ENCODE data around the gene NCOA7. TPM values are rescaled to one million over a fixed set of nuclear protein-coding genes. Genes with fewer than 3 reads are reported as not detected.

Gene NCOA7
- total RNA-seq, 1 experiment from 2014 or later = 37.3 TPM

DNA sequence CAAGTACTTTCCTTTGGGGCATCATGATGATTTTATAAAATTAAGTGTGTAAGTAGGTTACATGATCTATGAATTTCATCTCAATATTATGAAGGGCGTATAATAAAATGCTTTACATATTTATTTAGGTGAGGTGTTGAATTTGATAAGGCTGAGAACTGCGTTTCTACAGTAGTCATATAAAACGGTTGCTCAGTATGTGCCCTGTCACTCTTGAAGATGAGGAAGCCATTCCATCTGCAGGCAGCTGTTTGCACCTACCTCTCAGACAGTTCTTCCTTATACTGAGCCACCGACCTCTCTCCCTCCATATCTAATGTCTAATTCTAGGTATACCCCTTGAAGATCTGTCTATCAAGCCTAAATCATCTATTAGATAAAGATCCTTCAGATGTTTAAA, 16.1 kb downstream of the NCOA7 start:
- H3K27me3 ChIP-seq (ENCODE audit: control insufficient read depth, insufficient read depth, low read length) = no peaks in the 10 kb centered on the region
- POLR2A ChIA-PET = no interaction called here
- no peaks in the 10 kb centered on the region for H3K4me1 ChIP-seq (ENCODE audit: control insufficient read depth, insufficient read depth, low read length)
- DNase-seq (ENCODE audit: low read depth, low spot score) (no peak), ATAC-seq (no peak)
- TF ChIP-seq, protein P1, sequence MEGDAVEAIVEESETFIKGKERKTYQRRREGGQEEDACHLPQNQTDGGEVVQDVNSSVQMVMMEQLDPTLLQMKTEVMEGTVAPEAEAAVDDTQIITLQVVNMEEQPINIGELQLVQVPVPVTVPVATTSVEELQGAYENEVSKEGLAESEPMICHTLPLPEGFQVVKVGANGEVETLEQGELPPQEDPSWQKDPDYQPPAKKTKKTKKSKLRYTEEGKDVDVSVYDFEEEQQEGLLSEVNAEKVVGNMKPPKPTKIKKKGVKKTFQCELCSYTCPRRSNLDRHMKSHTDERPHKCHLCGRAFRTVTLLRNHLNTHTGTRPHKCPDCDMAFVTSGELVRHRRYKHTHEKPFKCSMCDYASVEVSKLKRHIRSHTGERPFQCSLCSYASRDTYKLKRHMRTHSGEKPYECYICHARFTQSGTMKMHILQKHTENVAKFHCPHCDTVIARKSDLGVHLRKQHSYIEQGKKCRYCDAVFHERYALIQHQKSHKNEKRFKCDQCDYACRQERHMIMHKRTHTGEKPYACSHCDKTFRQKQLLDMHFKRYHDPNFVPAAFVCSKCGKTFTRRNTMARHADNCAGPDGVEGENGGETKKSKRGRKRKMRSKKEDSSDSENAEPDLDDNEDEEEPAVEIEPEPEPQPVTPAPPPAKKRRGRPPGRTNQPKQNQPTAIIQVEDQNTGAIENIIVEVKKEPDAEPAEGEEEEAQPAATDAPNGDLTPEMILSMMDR (IDR thresholded peaks at IDR 0.05) = no peak
- no peak for TF ChIP-seq TCF7L2 (IDR thresholded peaks at IDR 0.05; ENCODE audit: low read depth, low read length)
- TF ChIP-seq POLR2AphosphoS5 (IDR thresholded peaks at IDR 0.05; ENCODE audit: low read depth, low read length) = no peak
- no peak for TF ChIP-seq SIN3A (IDR thresholded peaks at IDR 0.05; ENCODE audit: borderline replicate concordance, insufficient read depth, low read depth, low read length)
- TF ChIP-seq, protein P2, sequence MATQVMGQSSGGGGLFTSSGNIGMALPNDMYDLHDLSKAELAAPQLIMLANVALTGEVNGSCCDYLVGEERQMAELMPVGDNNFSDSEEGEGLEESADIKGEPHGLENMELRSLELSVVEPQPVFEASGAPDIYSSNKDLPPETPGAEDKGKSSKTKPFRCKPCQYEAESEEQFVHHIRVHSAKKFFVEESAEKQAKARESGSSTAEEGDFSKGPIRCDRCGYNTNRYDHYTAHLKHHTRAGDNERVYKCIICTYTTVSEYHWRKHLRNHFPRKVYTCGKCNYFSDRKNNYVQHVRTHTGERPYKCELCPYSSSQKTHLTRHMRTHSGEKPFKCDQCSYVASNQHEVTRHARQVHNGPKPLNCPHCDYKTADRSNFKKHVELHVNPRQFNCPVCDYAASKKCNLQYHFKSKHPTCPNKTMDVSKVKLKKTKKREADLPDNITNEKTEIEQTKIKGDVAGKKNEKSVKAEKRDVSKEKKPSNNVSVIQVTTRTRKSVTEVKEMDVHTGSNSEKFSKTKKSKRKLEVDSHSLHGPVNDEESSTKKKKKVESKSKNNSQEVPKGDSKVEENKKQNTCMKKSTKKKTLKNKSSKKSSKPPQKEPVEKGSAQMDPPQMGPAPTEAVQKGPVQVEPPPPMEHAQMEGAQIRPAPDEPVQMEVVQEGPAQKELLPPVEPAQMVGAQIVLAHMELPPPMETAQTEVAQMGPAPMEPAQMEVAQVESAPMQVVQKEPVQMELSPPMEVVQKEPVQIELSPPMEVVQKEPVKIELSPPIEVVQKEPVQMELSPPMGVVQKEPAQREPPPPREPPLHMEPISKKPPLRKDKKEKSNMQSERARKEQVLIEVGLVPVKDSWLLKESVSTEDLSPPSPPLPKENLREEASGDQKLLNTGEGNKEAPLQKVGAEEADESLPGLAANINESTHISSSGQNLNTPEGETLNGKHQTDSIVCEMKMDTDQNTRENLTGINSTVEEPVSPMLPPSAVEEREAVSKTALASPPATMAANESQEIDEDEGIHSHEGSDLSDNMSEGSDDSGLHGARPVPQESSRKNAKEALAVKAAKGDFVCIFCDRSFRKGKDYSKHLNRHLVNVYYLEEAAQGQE (IDR thresholded peaks at IDR 0.05; ENCODE audit: insufficient read depth in 1 of 2, low read depth in 2 of 2, low read length in 1 of 2) = no peak
- BruUV-seq (replicated peaks) = no TSS peak
- no peaks in the 10 kb centered on the region for H3K9me3 ChIP-seq (ENCODE audit: control insufficient read depth, insufficient read depth, low read depth, low read length)
- intact Hi-C loops (cut with micrococcal nuclease; ENCODE audit: unreplicated experiment) = no loop called here
- H3K27ac ChIP-seq (ENCODE audit: low read length) = no peak overlapping the region
- no peak overlapping the region for H3K4me3 ChIP-seq (ENCODE audit: low read depth in 2 of 2, low read length in 2 of 2)
- H3K36me3 ChIP-seq (ENCODE audit: control insufficient read depth, insufficient read depth, low read length) = no peaks in the 10 kb centered on the region
- in situ Hi-C loops (cut with HindIII; ENCODE audit: low pct_unique_long_range_greater_than_20kb, low sequenced_read_pairs) = no loop called here
- CTCF ChIA-PET = no interaction called here

DNA sequence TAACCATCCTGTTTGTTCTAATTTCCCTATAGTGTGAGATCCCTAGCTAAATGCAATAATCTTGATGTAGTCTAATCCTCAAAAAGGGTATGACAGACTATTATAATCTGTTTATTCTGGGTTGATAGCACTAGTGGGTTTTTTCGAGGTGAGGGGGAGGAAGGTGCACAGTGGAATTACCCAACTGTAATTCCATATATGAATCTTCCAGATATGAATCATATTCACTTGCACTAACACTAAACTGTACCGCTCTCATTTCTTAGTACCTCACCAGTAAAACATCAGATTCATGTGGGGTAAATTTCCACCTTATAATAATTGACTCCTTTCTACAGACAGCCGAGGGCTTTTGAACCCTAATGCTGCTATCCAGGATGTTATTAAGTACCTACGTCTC, 16.5 kb downstream of the NCOA7 start:
- POLR2A ChIA-PET = no interaction called here
- intact Hi-C loops (cut with micrococcal nuclease; ENCODE audit: unreplicated experiment) (no loop called here), in situ Hi-C loops (cut with HindIII; ENCODE audit: low pct_unique_long_range_greater_than_20kb, low sequenced_read_pairs) (no loop called here)
- TF ChIP-seq POLR2AphosphoS5 (IDR thresholded peaks at IDR 0.05; ENCODE audit: low read depth, low read length) (no peak), SIN3A (IDR thresholded peaks at IDR 0.05; ENCODE audit: borderline replicate concordance, insufficient read depth, low read depth, low read length) (no peak)
- TF ChIP-seq, protein P1 (IDR thresholded peaks at IDR 0.05) = no peak
- DNase-seq (ENCODE audit: low read depth, low spot score) = no peak
- no peaks in the 10 kb centered on the region for H3K9me3 ChIP-seq (ENCODE audit: control insufficient read depth, insufficient read depth, low read depth, low read length)
- ATAC-seq = no peak
- H3K27ac ChIP-seq (ENCODE audit: low read length) = no peak overlapping the region
- BruUV-seq (replicated peaks) = no TSS peak
- no peaks in the 10 kb centered on the region for H3K36me3 ChIP-seq (ENCODE audit: control insufficient read depth, insufficient read depth, low read length)
- no peaks in the 10 kb centered on the region for H3K27me3 ChIP-seq (ENCODE audit: control insufficient read depth, insufficient read depth, low read length)
- CTCF ChIA-PET = no interaction called here
- no peaks in the 10 kb centered on the region for H3K4me1 ChIP-seq (ENCODE audit: control insufficient read depth, insufficient read depth, low read length)
- H3K4me3 ChIP-seq (ENCODE audit: low read depth in 2 of 2, low read length in 2 of 2) = no peak overlapping the region

All from Panc1 (cell line).